Activated T-helper 2 cell treated with anti-CD3 and anti-CD28 coated beads, Interferon-gamma antibody, Interleukin-2, Interleukin-4, amounts not matched to agents 10 μg/mL and 5 μg/mL and 100 μg/mL, durations not matched to agents 14 hours and 24 hours and 36 hours (primary cell): Measurements from ENCODE around the gene PUSL1. TPM values are rescaled to one million over a fixed set of nuclear protein-coding genes. Genes with fewer than 3 reads are reported as not detected.

Experiments
- DNase-seq: peaks from one replicate; pipeline ENCODE4 v3.0.0; 2021; ENCODE audit warnings: low spot score
- H3K27ac Mint-ChIP-seq: one replicate; pipeline ENCODE4 v1.8.0; 2021; ENCODE audit warnings: mixed read lengths
- H3K27me3 Mint-ChIP-seq: one replicate; pipeline ENCODE4 v1.8.0; 2021; ENCODE audit warnings: low read depth, mixed read lengths
- H3K36me3 Mint-ChIP-seq: one replicate; pipeline ENCODE4 v1.8.0; 2021; ENCODE audit warnings: low read depth, mixed read lengths
- H3K4me1 Mint-ChIP-seq: one replicate; pipeline ENCODE4 v1.8.0; 2021; ENCODE audit warnings: low read depth, mixed read lengths
- H3K4me3 Mint-ChIP-seq: one replicate; pipeline ENCODE4 v1.8.0; 2021; ENCODE audit warnings: low read depth, mild to moderate bottlenecking, moderate library complexity, mixed read lengths
- H3K9me3 Mint-ChIP-seq: one replicate; pipeline ENCODE4 v1.8.0; 2021; ENCODE audit warnings: mixed read lengths
- intact Hi-C: fragments of 100-400 bp; cut with micrococcal nuclease; formaldehyde crosslinking; loops from one replicate; pipeline ENCODE4 v1.15.1; 2023
- total RNA-seq: library from RNA; stranded (reverse); gene quantifications from 2 replicates; pipeline ENCODE4 v1.2.3, GENCODE V29; 2022

Gene PUSL1, protein sequence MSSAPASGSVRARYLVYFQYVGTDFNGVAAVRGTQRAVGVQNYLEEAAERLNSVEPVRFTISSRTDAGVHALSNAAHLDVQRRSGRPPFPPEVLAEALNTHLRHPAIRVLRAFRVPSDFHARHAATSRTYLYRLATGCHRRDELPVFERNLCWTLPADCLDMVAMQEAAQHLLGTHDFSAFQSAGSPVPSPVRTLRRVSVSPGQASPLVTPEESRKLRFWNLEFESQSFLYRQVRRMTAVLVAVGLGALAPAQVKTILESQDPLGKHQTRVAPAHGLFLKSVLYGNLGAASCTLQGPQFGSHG
- 31.6 and 31.8 TPM in 2 replicates for total RNA-seq

DNA sequence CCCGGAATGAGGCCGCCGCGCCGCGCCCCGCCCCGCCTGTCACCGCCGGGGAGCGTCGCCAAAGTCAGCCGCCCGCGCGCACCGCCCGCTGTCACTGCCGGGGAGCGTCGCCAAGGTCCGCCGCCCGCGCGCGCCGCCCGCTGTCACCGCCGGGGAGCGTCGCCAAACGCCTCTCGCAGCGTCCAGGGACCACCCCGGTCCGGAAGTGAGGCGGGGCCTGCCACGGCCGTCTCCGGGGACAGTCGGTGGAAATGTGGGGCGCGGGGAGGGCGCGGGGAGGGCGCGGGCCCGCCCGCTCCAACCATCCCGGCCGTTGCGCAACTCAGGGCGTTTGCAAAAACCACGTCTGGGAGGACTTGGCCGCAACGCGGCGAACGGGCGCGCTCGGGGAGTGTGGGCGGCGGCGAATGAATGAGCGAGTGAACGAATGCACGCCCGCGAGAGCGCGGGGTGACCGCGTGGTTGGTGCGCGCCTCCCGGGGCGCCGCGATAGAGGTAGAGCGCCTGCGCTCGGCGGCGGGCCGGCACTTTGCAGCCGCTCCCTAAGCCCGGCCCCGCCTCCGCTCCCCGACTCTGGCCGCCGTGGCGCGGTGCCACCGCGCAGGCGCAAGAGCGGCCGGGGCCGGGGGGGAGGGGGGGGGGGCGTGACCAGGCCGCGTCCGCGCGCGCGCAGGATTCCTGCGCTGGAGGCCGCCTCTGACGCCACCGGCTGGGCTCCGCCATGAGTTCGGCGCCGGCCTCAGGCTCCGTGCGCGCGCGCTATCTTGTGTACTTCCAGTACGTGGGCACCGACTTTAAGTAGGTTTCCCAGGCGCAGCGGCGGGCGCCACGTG lies at the start of gene PUSL1, which contains the start of gene ACAP3:
PUSL1 (plus strand) TSS at position 675 of the 833 bp plus-strand sequence; CDS start at position 722, 47 bp downstream.
ACAP3 (minus strand) TSS at position 8 of the 833 bp plus-strand sequence. CDS start 115 bp downstream, outside the sequence.
- intact Hi-C loops: loop anchor here (1.0 to 10.0 kb wide), 4 partner anchors 16 to 191 kb away; partner anchors contain the start of genes AURKAIP1, C1orf159, CPTP and DVL1
- H3K27me3 Mint-ChIP-seq: no peaks in the 10 kb centered on the region
- DNase-seq: peak; percentile 89
- H3K9me3 Mint-ChIP-seq: no peaks in the 10 kb centered on the region
- H3K4me3 Mint-ChIP-seq: peak within 1 kb of the TSS; percentile 85
- peak within 1 kb of the TSS; percentile 79 for H3K27ac Mint-ChIP-seq
- peaks cover 9% of the 10 kb centered on the region for H3K36me3 Mint-ChIP-seq
- H3K4me1 Mint-ChIP-seq: peaks cover 10% of the 10 kb centered on the region

DNA sequence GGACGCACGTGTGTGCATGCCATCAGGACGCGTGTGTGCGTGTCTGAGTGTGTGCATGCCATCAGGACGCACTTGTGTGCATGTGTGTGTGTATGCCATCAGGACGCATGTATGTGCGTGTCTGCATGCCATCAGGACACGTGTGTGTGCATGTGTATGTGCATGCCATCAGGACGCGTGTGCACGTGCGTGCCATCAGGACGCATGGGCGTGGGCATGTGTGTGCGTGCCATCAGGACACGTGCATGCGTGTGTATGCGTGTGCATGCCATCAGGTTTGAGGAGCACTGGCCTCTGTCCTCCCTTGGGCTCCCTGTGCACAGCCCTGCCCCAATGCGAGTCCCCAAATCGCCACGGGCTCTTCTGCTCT lies 49.3 kb upstream of the PUSL1 start:
- no peak overlapping the region for H3K27ac Mint-ChIP-seq
- peaks cover 55% of the 10 kb centered on the region for H3K36me3 Mint-ChIP-seq
- no peak overlapping the region for H3K4me3 Mint-ChIP-seq
- no peak for DNase-seq
- no peaks in the 10 kb centered on the region for H3K9me3 Mint-ChIP-seq
- no peaks in the 10 kb centered on the region for H3K27me3 Mint-ChIP-seq
- peaks cover 1% of the 10 kb centered on the region for H3K4me1 Mint-ChIP-seq
- intact Hi-C loops: no loop called here

DNA sequence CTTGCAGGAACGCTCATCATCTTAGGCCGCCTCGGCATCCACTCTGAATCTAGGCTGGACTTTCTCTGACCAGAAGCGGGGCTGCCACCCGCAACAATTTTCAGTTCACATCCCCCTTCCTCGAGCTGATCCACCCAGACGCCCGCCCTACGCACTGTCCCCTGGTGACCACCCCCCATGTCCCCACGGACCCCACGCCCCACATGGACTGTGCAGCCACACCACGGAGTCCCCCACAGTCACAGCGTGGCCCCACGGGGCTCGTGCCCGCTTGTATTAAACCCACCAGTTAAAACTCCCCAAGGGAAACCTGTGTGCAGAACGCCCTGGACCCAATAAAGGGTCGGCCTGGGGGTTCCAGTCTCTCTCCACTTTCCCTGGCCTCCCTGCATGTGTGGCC lies 48.9 kb upstream of the PUSL1 start:
- DNase-seq: no peak
- no peaks in the 10 kb centered on the region for H3K27me3 Mint-ChIP-seq
- H3K36me3 Mint-ChIP-seq: peaks cover 57% of the 10 kb centered on the region
- H3K4me3 Mint-ChIP-seq: no peak overlapping the region
- H3K27ac Mint-ChIP-seq: no peak overlapping the region
- intact Hi-C loops: no loop called here
- no peaks in the 10 kb centered on the region for H3K9me3 Mint-ChIP-seq
- peaks cover 1% of the 10 kb centered on the region for H3K4me1 Mint-ChIP-seq

DNA sequence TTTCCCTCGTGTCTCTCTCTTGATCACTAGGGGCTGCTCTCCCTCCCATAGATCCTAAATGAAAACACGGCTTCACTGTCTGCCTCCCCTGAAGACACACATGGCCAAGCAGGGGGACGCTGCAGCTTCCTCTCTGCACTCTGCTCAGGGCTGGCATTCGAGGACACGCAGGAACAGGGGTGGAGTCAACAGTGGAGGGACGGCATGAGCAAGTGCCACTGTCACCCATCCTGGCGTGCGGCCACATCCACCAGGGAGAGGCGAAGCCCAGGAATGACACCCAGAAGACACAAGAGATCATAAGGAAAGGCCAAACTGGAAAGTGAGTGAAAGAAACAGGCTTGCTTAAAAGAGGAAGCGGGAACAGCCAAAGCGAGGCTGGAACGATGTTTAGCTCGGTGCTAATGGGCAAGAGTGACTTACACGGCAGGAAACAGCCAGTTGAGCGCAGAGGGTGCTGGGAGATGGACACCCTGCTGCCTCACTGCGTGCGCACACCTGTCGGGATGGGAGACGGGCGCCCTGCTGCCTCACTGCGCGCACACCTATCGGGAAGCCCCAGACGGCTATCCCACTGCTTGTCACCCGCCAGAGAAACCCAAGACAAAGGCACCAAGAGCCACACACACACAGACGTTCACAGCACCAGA lies 48.3 kb upstream of the PUSL1 start:
- Mint-ChIP-seq H3K9me3 (no peaks in the 10 kb centered on the region), H3K4me1 (peaks cover 1% of the 10 kb centered on the region)

DNA sequence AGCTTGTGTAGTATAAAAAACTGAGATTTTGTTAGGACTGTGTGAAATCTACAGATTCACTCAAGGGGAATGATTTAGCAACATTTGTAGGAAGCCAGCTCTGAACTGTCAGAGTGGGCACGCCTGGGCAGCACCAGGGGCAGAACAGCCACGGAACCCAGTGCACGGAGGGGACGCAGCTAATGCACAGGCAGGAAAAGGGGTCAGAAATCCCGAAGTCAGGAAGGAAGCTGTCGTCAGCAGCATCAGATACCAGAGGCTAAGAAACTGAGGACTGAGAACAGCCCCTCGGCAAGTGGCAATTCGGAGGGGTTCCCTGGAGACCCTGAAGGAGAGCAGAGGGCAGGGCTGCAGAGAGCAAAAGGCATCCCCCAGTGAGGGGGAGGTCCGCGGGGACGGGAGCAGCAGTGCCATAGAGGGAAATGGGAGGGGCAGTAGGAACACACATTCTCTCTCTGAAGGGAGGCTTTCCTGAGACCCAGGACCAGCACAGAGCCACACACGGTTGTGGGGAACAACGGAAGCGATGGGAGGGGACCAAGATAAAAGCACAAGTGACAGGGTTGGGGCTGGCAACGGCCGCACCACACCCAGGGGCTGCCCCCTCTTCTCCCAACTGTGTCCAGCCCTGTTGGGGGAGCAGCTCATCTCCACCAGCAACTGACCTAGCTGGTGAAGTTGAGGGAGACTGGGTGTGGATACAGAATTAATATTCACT lies 47.4 kb upstream of the PUSL1 start:
- Mint-ChIP-seq H3K4me1 (peaks cover 1% of the 10 kb centered on the region), H3K9me3 (no peaks in the 10 kb centered on the region), H3K27me3 (no peaks in the 10 kb centered on the region), H3K36me3 (peaks cover 59% of the 10 kb centered on the region), H3K4me3 (no peak overlapping the region), H3K27ac (peak overlapping the region; percentile 28)
- intact Hi-C loops: no loop called here
- DNase-seq: no peak

More for the DNA sequence above, 48.3 kb upstream of the PUSL1 start:
- peaks cover 57% of the 10 kb centered on the region for H3K36me3 Mint-ChIP-seq
- H3K4me3 Mint-ChIP-seq: no peak overlapping the region
- peak overlapping the region; percentile 8 for H3K27ac Mint-ChIP-seq
- intact Hi-C loops: no loop called here
- no peaks in the 10 kb centered on the region for H3K27me3 Mint-ChIP-seq
- DNase-seq: no peak

DNA sequence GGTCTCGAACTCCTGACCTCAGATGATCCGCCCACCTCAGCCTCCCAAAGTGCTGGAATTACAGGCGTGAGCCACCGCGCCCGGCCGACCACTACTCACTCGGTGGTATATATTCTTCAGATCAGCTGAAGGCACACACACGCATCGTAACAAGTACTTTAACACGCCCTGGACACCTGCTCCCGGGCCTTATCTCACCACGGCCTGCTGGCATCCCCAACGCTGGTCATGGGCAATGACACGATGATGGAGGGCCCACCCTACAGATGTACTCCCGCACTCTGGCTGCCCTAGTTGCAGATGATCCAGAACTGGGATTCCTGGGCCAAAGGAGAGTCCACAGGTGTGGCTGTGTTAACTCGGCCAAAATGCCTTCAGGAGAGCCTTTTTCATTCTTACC lies 46.3 kb upstream of the PUSL1 start:
- no peak overlapping the region for H3K27ac Mint-ChIP-seq

DNA sequence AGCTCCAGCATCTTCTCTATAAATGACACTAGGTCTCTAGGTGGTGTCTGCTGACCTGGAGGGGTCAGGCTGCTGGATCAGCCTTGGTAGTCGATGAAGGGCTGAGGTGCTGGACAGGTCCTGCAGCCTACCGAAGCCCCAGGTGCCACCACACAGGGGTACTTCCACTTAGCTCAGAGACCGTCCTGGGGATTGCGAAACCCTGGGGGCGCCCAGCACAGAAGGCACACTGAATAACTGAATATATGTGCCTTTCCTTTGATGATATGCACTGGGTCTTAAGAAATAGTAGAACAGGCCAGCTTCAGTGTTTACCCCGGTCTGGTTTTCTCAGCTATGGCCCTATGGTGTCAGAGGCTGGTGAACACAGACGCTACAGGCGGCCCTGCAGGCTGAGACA lies 45.6 kb upstream of the PUSL1 start:
- Mint-ChIP-seq H3K36me3 (peaks cover 58% of the 10 kb centered on the region), H3K4me3 (no peak overlapping the region)
- intact Hi-C loops: no loop called here

More for the DNA sequence above, 46.3 kb upstream of the PUSL1 start:
- no peak overlapping the region for H3K4me3 Mint-ChIP-seq
- DNase-seq: no peak
- H3K36me3 Mint-ChIP-seq: peaks cover 58% of the 10 kb centered on the region
- H3K27me3 Mint-ChIP-seq: no peaks in the 10 kb centered on the region
- peaks cover 1% of the 10 kb centered on the region for H3K4me1 Mint-ChIP-seq
- intact Hi-C loops: no loop called here
- no peaks in the 10 kb centered on the region for H3K9me3 Mint-ChIP-seq

DNA sequence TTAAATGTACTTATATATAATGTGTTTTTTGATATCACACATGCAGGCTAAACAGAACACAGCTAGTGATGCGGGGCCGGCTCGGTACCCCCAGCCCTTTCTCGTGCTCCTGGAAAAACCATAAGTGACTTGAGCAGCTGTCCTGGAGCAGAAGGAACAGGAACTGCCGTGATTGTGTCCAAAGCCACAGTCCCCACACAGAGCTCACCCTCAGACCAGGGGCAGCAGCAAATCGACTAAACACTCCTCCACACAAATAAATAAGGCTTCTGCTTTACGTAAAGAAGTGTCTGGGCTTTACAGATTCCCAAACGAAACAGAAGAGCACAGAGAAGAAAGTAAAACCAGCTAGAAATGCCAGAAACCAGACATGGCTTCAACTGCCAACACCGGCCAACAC lies 44.4 kb upstream of the PUSL1 start:
- DNase-seq: no peak
- intact Hi-C loops: no loop called here
- H3K9me3 Mint-ChIP-seq: no peaks in the 10 kb centered on the region
- H3K27me3 Mint-ChIP-seq: no peaks in the 10 kb centered on the region
- peaks cover 59% of the 10 kb centered on the region for H3K36me3 Mint-ChIP-seq
- H3K4me1 Mint-ChIP-seq: peaks cover 1% of the 10 kb centered on the region
- no peak overlapping the region for H3K4me3 Mint-ChIP-seq
- no peak overlapping the region for H3K27ac Mint-ChIP-seq

More for the DNA sequence above, 45.6 kb upstream of the PUSL1 start:
- Mint-ChIP-seq H3K27me3 (no peaks in the 10 kb centered on the region), H3K4me1 (peaks cover 1% of the 10 kb centered on the region), H3K9me3 (no peaks in the 10 kb centered on the region), H3K27ac (no peak overlapping the region)
- DNase-seq: no peak

DNA sequence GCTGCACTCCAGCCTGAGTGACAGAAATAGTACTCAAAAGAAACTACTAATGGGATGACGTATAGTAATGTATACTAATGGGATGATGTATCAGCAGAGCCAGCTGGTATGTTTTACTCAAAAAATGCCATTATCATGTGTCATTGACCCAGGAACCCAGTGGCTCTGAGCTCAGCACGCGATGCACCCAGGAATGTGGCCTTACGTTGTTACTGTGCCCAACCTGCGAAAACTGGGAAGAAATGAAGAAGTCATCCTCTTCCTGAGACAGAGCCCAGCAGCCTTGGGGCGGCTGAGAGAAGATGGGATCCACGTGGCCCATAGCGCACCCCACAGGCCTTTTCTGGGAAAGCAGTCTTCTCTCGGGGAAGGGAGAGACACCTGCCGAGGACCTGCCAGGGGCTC lies 43.5 kb upstream of the PUSL1 start:
- Mint-ChIP-seq H3K27me3 (no peaks in the 10 kb centered on the region), H3K4me1 (peaks cover 3% of the 10 kb centered on the region), H3K27ac (no peak overlapping the region), H3K9me3 (no peaks in the 10 kb centered on the region), H3K36me3 (peaks cover 55% of the 10 kb centered on the region), H3K4me3 (no peak overlapping the region)
- DNase-seq: no peak
- intact Hi-C loops: no loop called here

DNA sequence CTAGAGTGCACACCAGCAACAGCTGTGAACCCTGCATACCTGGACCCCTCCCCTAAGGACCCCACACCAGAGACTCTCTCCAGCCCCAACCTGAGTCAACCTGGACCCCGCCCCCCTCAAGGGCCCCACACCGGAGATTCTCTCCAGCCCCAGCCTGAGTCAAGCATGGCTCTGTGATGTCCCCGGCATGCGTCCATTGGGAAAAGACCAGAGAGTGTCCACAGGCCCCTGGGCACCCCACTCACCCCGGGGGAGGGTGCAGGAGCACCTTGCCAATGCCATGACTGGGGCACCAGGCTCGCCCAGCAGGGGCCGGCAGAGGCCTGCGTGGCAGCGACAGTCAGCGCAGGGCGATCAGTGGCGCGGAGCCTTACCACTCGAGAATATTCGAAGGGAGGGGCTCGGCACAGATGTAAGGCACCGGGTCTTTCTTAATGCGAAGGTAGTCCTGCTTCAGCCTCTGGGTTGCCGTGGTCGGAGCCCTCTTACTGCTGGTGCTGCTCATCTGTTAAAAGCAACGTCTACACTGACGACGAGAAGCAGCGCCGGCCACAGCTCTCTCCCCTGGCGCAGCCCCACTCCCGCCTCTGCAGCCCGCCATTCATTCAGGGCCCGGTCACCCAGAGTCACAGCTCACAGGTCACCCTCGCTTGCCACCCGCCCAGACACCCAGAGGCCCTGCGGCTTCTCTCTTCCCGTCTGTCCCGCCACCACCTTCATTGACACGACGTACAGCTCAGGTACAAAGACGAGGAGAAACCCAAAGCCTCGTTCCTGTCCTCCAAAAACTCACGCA lies 40.7 kb upstream of the PUSL1 start:
- no peaks in the 10 kb centered on the region for H3K9me3 Mint-ChIP-seq
- DNase-seq: no peak
- peaks cover 57% of the 10 kb centered on the region for H3K36me3 Mint-ChIP-seq
- H3K4me1 Mint-ChIP-seq: peaks cover 26% of the 10 kb centered on the region
- no peak overlapping the region for H3K4me3 Mint-ChIP-seq
- intact Hi-C loops: no loop called here
- H3K27ac Mint-ChIP-seq: no peak overlapping the region
- H3K27me3 Mint-ChIP-seq: no peaks in the 10 kb centered on the region

DNA sequence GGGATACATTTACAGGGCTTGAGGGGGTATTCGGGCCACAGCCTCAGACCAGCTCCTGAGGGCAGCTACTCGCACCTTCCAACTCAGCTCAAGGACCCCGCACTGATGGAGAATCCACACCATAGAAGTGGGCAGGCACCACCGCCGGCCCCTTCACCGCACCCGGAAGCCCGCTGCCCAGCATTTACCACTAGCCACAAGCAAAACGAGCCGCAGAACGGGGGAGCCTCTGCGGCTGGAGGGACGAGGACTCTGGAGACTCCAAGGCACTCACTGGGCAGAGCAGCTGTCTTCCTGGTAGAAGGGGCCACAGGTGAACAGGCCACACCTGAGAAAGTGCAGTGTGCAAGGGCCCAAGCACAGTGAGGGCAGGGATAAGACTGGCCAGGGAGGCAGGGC lies 40.1 kb upstream of the PUSL1 start:
- H3K36me3 Mint-ChIP-seq: peaks cover 56% of the 10 kb centered on the region
- H3K4me1 Mint-ChIP-seq: peaks cover 27% of the 10 kb centered on the region
- H3K27me3 Mint-ChIP-seq: no peaks in the 10 kb centered on the region
- no peak overlapping the region for H3K27ac Mint-ChIP-seq
- no peaks in the 10 kb centered on the region for H3K9me3 Mint-ChIP-seq
- intact Hi-C loops: no loop called here
- no peak overlapping the region for H3K4me3 Mint-ChIP-seq
- DNase-seq: no peak
